DMS53 (cell line): Measurements from ENCODE around the gene RBM43.
"Not testable (repeated sequence)": the region's sequence is repeated elsewhere in the genome, so short reads cannot be mapped to it uniquely, and the experiment has no call there.

Experiments
- DNase-seq: peaks from one replicate; lab custom pipeline; 2025; lab: John Stamatoyannopoulos, UW

Gene RBM43

DNA sequence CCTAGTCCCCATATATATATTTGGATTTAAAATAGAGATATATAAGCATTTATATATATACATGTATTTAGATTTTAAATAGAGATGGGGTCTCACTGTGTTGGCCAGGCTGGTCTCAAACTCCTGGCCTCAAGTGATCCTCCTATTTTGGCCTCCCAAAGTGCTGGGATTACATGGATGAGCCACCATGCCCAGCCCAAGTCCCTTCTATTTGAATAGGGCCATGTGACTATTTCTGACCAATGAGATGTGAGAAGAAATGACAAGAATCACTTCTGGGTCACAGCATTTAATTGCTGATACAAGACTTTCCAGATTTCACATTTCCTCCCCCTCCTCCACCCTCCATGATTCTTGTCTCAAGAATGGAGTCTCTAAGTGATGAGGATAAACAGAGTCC, 6.4 kb upstream of the RBM43 start:
- DNase-seq: no peak

DNA sequence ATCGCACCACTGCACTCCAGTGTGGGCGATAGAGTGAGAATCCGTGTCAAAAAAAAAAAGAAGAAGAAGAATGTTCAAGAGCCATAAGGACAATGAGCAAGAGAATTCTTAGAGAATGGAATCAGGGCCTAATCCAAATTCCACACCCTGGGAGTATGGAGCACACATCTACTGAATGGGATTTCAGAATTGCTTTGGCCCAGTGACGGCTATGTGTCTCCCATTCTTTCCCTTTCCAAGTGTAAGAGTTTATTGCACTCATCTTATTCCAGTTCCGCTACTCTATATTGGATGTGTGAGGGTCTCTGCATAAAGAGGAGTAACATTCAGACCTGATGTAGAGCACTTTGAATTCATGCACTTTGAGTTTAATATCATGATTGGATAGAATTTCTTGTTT, 5.9 kb upstream of the RBM43 start:
- DNase-seq: no peak

DNA sequence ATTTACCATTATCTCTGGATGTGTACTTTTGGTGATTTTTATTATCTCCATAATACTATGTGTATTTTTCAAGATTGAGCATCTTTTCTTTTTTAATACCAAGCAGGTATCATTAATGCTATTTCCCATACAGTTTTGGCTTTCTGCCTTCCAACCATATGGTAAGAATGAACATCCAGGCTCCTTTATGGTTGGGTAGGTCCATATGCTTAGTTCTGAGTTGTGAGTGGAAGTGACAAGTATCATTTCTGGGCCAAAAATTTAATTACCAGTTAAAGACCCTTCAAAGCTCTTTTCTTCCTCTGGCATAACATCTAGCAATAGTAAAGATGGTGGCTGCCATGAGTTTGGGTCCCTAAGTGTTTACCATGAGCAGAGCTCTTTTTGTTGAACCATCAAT, 4.3 kb upstream of the RBM43 start:
- no peak for DNase-seq

GRCh38 chr2:151264157-151264825, 2.6 kb upstream of the RBM43 start:
- no peak for DNase-seq

- DNase-seq: no peak
Observed at GRCh38 chr2:151262629-151263028, 966 bp upstream of the RBM43 start.

GRCh38 chr2:151261977-151262291, 271 bp upstream of the RBM43 start:
- no peak for DNase-seq

DNA sequence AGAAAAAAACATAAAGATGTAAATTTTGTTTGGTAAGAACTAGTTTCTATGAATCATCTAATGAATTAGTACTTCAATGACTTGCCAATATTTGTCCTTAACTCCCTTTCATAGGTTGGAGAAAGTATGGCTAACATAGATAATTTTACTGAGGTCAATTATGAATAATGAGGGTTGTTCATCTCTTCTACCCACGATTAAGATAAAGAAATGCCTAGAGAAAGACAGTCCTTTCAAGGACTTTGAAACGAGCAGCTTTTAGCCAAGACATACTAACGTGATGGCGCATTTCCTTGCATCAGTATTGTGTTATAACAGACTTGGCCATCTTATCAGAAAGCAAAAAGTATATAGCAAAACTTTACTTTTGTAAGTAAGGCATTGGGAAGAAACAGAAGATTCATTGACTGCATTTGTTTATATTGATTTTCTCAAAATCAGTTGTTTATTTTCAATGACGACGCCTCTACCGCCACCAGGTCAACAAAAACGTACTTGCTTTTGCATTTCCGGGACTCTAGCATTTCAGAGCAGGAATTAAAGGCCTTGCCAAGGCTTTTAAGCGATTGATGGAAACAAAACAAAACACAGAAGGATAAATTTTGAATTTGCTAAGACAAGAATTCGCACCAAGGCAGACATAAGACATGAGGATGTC, 961 bp downstream of the RBM43 start:
- DNase-seq: peak; percentile 36

GRCh38 chr2:151258121-151258520, 3.5 kb downstream of the RBM43 start:
- no peak for DNase-seq

GRCh38 chr2:151252646-151253045, 9.0 kb downstream of the RBM43 start:
- DNase-seq: no peak

GRCh38 chr2:151251012-151251411, 10.7 kb downstream of the RBM43 start:
- no peak for DNase-seq

DNA sequence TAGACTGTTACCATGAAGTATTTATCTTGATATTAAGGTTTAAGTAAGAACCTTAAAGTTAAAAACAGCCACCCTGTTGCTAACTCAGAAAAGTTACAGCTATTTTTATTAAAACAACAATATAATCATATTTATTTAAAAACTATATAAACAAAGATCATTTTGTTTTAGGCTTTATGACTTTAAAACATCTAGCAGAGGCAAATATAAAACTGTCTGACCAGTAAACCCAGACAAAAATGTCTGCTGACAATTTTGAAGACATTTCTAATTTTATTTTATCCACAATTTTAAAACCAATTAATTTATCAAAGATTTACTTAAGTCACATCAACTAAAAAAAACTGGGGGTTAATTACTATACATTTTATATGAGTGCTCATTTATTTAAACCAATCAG, 14.2 kb downstream of the RBM43 start:
- no peak for DNase-seq

- DNase-seq: no peak
Observed at GRCh38 chr2:151246152-151246551, 15.5 kb downstream of the RBM43 start.

GRCh38 chr2:151243468-151243867, 18.2 kb downstream of the RBM43 start:
- DNase-seq: no peak

GRCh38 chr2:151241224-151241623, 20.4 kb downstream of the RBM43 start:
- no peak for DNase-seq

DNA sequence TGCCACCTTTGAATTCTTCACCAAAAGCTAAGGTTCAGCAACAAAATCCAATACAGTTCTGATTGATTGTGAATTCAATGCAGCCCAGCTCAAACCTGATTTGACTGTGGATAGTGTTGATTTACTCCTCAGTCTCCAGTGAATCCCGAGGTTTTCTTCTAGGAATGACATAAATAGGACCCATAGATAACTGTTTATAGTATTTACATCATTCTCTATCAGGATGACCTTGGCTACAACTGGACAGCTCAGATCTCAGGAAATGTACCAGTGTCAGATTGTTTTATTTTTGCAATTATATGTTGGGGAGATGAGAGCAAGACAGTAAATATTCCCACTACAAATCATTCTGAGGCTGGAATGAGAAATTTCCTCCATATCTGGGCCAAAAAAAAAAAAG, 21.2 kb downstream of the RBM43 start:
- DNase-seq: no peak

GRCh38 chr2:151239624-151240023, 22.0 kb downstream of the RBM43 start:
- DNase-seq: no peak

DNA sequence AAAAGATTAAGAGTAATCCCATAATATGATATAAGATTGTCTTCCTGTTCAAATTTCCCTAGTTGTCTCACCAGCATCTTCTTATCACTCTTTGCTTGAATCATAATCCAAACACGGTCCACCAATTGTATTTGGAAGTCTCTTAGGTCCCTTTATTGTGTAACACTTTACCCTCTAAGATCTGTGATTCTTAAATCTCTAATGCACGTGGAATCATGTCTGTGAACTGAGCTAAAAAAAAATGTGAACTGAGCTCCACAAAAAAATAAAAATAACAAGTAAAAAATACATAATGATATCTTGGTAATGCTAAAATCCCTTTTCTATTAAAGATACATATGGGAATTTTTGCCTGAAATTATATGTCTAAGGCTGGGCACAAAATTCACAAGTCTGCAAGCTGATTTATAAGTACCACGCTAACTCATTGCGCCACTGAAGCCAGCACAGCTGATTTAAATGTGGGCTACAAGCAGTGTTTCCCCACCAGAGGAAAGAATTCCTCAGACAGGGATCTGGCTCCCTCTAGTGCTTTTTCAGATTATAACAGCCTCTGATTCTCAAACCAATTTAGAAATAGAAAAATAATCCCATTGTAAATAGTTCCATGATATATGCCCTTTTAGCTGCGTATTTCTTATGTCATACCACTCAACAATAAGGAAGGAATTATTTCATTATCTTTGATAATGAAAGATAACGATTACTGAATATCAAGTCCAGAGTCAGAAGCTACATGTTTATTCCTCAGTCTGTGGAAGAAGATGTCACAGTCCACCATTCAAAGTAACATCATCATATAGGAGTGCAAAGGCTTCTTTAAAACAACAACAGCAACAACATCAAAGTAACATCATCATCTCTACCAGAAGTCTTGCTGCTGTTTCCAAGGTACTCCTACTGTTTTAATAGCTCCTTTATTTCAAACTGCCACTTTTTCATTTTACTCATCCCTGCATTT, 22.9 kb downstream of the RBM43 start:
- peak; percentile 47 for DNase-seq

DNA sequence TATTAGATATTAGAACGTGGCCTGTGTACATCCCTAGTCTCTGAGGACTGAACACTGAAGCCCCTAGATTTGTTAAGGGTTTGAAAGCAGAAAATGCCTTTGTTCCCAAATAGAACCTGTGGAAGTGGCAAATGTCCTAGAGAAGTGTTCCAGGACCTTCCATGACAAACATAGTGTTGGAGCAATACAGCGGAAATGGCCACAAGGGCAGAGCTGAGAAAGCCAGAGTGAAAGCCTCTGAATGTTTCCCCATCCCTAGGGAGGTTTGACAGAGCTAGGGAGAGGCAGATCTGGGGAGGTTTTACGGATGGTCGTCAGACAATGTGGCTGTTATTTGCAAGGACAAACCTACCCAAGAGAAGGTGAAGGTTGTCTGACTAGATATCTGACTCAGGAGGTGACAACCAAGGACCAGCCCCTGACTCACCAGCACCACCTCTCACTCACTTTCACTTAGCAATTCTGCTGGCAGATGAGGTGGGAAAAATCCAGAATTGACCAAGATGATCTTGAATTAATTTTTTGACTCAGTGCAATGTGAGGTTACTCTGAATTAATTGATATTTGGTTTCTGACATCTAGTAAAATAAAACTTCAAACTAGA, 24.1 kb downstream of the RBM43 start:
- DNase-seq: peak; percentile 0

DNA sequence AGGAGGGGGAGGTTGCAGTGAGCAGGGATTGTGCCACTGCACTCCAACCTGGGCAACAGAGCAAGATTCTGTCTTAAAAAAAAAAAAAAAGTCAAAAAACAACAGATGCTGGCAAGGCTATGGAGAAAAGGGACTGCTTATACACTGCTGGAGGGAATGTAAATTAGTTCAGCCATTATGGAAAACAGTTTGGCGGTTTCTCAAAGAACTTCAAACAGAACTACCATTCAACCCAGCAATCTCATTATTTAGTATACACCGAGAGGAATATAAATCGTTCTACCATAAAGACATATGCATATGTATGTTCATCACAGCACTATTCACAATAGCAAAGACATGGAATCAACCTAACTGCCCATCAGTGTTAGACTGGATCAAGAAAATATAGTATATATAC, 27.9 kb downstream of the RBM43 start:
- not testable (repeated sequence) for DNase-seq

DNA sequence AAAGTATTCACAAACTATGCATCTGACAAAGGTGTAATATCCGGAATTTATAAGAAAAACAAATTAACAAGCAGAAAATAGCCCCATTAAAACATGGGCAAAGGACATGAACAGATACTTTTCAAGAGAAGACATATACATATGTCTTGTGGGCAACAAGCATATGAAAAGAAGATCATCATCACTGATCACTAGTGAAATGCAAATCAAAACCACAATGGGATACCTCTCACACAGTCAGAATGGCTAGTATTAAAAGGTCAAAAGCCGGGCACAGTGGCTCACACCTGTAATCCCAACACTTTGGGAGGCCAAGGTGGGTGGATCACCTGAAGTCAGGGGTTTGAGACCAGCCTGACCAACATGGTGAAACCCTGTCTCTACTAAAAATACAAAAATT, 28.4 kb downstream of the RBM43 start:
- DNase-seq: not testable (repeated sequence)

DNA sequence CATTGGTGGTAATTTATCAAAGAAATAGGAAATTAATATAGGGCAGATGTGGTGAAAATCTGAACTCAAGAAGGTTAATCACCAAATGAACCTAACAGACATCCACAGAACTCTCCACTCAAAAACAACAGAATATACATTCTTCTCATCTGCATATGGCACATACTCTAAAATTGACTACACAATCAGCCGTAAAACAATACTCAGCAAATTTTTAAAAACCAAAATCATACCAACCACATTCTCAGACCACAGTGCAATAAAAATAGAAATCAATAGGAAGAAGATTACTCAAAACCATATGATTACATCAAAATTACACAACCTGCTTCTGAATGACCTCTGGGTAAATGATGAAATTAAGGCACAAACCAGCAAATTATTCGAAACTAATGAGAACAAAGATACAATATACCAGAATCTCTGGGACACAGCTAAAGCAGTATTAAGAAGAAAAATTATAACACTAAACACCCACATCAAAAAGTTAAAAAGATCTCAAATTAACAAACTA, 31.0 kb downstream of the RBM43 start:
- DNase-seq: no peak

DNA sequence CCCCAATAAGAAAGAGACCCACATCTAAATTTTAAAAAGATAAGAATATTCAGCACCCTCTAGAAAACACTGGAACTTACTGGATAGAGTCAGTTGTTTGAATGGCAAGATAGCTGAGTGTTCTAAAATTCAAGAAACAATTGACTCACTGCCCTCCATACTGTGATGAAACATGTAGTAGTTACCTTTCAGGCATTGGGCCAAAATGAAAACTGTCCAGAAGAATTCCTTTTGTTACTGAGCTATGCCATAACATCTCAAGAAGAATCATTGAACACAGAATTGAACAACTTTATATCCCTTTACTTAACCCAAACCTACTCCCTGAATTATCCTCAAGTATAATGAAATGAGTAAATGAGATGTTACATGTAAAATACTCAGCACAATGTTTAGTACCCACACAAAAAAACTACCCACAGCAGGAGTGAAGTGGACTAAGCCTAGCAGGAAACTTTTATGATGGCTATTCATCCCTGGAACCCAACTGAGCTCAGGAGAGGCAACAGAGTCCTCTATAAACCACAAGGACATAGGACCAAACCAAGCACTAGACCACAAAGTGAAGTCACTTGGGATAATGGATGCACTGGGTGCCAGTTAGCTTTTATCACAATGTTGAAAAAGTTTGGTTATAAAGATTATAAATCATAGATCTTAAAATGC, 32.7 kb downstream of the RBM43 start:
- DNase-seq: no peak
